ENCODE results near the gene TSPAN7.
A peak's percentile ranks its signal among the peaks of the same experiment; 100 is the strongest.

TSPAN7 gene, protein sequence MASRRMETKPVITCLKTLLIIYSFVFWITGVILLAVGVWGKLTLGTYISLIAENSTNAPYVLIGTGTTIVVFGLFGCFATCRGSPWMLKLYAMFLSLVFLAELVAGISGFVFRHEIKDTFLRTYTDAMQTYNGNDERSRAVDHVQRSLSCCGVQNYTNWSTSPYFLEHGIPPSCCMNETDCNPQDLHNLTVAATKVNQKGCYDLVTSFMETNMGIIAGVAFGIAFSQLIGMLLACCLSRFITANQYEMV

DNA sequence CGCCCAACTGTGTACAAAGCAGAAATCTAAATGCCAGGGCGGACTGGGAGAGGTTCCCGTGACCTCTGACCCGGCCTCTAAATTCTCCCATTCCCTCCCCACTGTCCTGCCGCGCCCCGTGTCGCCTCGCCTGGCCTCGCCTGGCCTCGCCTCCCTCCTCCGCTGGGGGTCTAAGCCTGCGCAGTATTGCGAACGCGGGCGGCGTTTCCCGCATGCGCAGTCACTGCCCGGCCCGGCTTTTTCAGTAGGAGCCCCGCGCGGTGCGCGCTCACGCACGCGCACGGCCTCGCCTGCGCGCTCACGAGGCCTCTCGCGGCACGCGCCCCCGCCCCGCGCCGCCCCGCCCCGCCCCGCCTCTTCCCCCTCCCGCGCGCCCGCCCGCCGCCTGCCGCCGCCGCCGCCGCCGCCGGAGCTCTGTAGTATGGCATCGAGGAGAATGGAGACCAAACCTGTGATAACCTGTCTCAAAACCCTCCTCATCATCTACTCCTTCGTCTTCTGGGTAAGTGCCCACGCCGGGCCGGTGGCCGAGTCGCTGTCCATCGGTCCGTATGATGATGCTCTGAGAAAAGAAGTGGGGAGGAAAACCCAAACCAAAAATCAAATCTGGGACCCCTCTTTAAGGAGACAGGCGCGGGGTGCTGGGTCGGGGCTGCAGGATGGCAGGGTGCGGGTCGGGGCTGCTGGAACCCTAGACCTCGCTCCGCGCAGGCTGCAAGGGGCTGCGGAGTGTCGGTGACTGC is at the start of gene TSPAN7:
Gene TSPAN7 (plus strand): TSS at position 417 of the 743 bp plus-strand sequence. CDS start 5 bp downstream, at position 422.
- DNase-seq (ENCODE audit: low read depth, low spot score), result peak; percentile 84

DNA sequence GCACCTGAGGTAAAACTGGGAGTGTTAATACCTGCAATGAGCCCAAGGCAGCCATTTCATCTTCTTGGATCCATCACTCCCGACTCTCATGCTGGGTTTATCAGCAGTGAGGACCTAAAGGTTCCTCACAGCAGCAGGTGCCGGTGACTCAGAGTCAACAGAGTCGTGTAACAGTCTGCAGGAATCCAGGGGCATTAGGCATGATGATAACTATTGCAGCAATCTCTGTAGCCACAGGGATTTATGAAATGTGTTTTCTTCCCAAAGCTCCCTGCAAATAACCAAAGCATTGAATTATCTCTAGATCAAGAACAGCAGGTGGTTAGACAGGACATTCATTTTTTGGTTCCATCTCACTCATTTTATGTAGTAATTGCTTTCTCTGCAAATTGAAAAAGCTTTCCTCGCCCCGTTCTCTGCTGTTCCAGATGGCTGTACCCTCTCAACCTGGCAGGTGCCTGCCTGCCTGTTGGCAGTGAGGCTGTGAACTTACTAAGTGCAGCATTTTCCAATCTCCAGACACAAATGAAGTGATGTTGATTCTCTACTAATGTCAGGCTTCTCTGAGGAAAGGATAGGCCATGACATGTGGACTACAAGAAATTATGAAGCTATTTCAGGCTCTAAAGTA is 48.1 kb upstream of the TSPAN7 start:
- DNase-seq (ENCODE audit: low read depth, low spot score), result no peak

DNA sequence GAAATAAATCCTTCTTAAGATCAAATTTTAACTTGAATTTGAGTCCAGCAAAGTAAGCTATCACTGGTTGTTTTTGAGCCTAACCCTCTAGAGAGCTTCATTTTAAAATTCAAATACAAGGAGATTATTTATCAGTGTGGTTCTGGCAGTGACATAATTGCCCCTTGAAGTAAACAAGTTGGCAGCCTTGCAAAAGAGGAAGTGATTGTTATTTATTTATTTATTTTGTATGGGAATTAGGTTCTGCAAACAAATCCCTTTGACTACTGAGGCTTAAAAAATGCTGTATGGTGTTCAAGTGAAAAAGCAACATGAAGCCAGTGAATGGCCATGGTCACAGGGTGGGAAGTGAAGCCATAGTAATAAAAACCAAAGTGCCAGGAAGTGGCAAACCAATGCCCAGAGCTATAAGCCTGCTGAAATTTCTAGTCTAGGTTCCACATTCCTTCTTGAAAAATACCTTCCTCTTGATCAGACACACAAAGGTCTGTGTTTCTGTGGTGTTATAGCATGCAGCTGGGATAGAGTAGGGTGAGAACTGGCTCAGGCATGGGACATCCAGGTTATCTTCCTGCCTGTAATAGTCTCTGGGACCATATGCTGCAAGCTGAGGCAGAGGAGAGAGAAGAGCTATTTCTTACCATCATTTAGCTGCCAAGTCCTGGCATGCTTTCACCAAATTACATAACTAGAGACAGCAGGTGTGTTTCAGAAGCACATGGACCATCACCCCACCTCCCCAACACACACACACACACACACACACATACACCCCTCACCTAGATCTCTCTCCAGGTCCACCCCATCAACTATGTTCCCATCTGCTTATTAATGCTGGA is 47.1 kb upstream of the TSPAN7 start:
- no peak for DNase-seq (ENCODE audit: low read depth, low spot score)

DNA sequence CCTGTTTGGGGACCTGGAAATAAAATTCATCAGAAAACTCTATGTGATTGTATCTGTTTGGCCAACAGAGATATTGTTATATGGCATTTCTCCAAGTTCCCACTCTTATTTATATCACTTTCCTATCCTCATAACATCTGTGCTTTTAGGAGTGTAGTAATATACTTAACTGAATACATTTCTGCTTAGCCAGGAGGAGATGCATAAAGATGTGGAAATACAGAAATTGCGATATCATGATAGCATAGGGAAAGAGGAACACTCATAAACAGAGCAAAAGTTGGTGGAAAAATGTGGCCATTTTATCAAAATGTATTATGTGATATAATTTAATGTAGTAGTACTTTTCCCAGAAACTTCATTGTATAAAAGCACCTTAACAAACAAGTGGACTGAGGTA is 46.1 kb upstream of the TSPAN7 start:
- DNase-seq (ENCODE audit: low read depth, low spot score), result no peak

DNA sequence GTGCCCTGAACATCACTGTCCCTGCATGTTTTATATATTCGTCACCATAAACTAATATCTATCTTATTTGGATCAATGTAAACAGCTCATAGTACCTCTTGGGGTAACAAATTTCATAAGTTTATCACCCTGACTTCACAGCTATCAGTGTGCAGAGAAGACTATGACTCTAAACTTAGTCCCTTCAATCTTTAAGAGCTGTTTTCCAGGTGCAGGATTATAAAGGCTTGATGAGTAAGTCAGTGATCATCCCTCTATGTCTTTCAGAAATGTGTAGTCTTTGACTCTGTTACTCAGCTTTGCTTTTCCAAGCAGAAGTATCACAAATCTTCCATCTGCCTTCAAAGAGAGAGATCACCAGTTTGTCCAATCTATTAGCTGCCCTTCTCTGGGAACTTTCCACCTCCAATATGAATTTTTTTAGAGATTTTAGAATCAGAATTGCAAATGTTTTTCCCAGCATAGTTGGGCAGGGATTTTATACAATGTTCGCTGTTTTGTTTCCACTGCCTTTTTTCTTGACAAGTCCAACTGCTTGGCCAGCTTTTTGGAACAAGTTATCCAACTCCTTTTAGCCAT is 45.1 kb upstream of the TSPAN7 start:
- DNase-seq (ENCODE audit: low read depth, low spot score), result no peak

DNA sequence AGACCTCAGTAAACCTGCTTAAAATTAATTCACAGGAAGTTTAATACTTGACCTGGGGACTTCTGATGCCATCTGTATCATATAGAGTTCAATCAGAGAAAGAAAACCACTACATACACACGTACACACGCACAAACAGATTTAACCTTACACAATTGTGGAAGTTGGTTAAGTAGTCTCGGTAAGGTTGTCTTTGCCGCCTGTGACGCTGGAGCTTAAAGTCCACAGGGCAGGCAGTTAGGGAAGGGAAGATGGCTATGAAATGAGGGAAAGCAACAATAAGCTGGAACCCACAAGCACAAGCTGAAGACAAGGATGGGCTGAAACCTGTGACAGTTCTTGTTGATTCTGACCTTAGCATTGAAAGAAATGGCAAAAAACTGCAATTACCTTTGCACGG is 41.7 kb upstream of the TSPAN7 start:
- peak; percentile 1 for DNase-seq (ENCODE audit: low read depth, low spot score)

DNA sequence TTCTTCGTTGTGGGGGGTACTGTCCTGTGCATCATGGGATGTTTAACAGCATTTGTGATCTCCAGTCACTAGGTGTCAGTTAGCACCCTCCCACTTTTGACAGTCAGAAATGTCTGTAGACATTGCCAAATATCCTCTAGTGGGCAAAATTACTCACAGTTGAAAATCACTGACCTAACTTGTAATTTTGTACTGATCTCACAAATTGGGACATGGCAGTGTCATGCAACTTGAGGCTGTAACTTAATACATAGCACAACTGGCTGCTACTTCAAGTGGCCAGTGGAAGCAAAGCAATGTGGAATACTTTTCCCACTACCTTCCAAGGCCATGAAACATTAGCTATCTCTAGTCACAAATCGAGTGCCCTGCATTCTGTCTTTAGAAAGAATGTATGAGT is 23.2 kb upstream of the TSPAN7 start:
- no peak for DNase-seq (ENCODE audit: low read depth, low spot score)

DNA sequence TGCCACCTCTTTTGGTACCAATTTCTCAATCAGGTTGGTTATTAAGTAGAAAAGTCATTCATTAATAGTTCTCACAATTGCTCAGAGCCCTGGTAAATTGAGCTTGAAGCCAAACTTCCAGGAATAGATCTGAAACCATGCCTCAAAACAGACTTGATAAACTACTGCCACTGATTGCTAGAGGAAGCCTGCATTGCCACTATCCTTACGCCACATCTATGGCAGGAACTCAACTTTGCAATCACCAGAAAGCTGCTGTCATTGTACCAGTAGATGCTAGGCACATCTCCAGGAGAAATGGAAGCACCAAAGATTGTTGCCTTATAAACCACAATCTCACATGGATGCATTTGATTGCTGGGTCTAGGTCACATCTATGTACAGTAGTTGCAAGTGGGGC is 21.6 kb upstream of the TSPAN7 start:
- DNase-seq (ENCODE audit: low read depth, low spot score), result no peak

DNA sequence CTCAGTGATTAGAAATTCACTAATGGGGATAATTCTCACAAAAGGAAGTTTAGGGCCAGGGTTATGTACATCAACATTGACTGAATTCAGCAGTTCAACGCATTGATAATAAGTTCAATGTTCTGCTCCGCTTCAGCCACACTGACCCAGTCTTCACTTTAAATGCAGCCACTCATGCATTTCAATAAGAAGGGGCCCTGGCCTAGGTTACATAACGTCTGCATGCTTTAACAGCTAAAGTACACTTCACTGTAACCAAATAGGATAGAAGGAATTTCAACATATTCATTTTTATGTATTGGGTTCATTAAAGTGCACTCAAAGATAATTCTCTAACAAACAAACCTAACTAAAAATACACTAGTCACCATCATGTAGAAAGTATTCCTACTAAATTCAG is 12.8 kb upstream of the TSPAN7 start:
- DNase-seq (ENCODE audit: low read depth, low spot score), result no peak

DNA sequence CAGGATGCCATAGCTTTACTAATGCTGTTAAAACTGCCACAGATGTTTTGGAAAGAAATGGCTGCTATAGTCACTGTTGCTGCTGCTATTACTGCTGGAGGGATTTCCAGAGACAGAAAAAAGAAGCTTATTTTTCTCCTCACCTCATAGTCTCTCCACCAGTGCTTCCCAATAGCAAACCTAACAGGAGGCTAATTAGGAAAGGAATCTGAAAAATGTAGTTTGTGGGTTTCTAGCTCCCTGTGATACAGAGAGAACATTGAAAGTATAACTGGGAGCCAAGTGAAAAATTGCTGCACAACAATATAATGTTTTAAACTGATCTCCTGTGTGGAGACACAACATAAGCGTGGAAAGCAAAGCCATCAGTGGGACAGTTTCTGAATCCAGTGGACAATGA is 8.6 kb upstream of the TSPAN7 start:
- DNase-seq (ENCODE audit: low read depth, low spot score), result no peak

DNA sequence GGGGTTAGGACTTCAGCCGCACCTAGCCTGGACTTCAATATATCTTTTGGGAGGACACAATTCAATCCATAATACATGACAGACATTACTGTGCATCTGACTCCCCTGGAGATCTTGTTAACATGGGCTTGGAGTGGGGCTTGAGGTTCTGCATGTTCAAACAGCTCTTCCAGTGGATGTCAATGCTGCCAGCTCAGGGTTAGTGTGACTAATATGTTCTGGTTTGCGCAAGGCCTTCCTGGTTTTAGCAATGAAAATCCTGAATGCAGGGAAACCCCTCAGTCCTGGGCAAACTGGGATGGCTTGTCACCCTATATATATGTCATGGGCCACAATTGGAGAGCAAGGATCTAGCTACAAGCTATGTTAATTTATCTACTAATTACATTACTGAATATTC is 2.7 kb upstream of the TSPAN7 start:
- no peak for DNase-seq (ENCODE audit: low read depth, low spot score)

DNA sequence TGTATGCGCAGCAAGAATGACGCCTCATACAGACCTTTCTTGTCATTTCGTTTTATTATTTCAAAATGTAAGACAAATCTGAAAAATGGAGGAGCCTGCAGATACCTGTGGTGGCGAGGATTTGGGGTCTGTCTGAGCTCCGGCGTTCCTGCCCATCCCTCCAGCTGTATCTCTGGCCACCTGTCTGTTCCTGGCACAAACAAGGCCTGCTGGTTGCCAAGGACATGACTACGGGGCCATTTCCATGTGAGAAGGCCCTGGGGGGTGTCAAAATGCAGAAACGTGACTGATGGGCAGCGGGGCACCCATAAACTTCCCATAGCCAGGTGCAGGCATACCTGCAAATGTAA is 591 bp upstream of the TSPAN7 start:
- no peak for DNase-seq (ENCODE audit: low read depth, low spot score)

DNA sequence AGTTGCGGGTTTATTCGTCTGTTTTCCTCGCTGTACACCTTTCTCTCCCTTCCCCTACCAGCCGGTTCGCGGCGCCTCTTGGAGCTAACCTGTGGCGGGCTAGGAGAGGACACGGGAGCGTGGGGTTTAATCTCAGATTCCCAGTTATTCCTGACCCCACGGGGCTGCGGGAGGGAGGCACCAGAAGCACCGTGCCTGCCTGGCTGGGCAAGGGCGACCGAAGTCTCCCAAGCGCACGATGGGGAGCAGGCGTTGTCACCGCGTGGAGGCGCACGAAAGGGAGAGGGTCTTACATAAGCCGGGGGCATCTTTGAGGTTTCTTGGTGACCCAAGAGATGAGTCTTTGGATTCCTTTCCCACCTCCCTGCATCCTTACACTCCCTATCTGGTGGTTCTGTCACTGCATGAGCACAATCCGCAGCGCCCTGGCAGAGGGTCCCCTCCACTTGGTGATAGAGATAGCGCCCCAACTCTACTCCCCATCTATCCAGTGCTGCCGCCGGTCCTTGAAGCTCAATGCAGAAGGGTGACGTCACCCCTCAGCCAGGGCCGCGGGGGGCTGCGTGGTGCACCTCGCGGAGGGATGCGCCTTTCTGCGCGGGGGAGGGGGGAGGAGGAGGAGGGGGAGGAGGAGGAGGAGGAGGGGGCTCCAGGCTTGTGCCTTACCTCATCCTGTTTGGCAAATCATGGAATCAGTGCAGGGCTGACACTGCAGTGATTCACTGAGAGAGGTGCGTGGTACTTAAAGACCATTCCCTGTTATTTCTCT is 793 bp downstream of the TSPAN7 start:
- DNase-seq (ENCODE audit: low read depth, low spot score), result peak; percentile 39

DNA sequence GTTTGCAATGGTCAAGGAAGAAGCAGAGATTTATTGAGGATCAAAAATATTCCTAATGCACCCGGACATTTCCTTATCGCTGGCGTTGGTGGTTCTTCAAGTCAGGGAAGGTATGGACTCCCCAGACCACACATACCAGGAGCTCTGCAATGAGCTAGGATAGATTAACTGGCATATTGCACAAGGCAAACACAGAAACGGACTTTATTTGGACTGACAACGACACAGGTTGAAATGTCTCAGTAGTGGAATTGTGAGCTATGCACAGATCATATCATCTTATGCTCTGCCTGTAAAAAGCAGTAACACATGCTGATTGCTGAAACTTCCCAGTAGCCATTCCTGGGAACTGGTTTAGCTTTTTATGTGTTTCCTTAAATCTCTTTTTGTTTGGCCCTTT is 1.7 kb downstream of the TSPAN7 start:
- DNase-seq (ENCODE audit: low read depth, low spot score), result no peak

DNA sequence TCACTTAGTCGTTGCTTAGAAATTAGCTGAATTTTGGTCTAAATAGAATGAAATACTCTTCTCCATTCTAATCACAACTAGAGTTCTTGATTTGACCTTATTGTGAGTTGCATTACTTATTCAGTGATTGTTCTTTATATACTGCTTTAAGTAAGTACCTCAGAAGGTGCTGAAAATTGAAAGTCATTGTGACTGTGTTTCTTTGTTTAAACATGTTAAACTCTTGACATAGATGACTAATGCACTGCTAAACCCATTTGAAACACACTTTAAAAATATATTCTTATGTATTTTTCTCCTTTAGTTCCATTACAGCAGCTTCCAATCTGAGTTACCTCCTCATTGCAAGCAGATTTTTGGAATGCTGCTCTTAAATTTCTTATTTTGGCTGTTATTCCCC is 9.1 kb downstream of the TSPAN7 start:
- DNase-seq (ENCODE audit: low read depth, low spot score), result no peak

DNA sequence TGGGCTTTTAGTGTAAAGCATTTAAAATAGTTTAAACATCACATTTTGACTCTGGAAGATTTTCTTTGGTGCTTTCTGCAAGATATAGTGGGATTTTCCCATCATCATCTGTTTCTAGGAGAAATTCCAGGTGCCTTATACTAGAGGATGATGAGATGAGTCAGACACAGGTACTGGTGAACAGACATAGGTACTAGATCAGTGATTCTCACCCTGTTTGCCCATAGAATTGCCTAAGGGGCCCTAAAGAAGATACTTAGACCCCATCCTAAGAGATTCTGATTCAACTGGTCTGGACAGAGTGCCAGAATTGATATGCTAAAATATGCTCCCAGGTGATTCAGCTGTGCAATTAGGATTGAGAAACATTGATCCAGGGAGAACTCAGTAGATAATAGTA is 9.7 kb downstream of the TSPAN7 start:
- no peak for DNase-seq (ENCODE audit: low read depth, low spot score)

DNA sequence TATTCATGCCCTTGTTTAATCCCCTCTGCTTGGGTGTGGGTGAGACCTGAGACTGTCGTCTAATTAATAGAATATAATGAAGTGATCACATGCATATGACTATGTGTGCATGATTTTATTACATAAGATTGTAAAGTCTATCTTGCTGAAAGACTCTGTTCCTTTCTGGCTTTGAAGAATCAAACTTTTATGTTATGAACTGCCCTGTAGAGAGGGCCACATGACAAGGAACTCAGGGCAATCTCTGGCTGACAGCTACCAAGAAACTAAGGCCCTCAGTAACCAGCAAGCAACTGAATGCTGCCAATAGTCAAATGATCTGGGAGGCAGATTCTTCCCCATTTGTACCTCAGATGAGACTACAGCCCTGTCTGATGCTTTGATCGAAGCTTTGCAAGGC is 13.5 kb downstream of the TSPAN7 start:
- no peak for DNase-seq (ENCODE audit: low read depth, low spot score)

DNA sequence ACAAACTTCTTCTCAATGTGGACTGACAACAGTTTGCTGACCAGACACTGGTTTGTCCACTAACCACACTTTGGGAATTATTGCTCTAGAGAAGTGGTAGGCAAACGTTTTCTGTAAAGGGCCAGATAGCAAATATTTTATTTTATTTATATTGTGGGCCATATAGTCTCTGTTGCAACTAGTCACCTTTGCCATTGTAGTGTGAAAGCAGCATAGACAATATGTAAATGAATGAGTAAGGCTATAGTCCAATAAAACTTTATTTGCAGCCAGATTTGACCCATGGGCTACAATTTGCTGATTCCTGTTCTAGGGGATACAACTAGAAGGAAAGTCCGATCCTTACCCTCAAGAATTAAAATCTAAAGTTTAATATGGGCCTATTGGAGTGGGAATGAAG is 14.5 kb downstream of the TSPAN7 start:
- no peak for DNase-seq (ENCODE audit: low read depth, low spot score)

DNA sequence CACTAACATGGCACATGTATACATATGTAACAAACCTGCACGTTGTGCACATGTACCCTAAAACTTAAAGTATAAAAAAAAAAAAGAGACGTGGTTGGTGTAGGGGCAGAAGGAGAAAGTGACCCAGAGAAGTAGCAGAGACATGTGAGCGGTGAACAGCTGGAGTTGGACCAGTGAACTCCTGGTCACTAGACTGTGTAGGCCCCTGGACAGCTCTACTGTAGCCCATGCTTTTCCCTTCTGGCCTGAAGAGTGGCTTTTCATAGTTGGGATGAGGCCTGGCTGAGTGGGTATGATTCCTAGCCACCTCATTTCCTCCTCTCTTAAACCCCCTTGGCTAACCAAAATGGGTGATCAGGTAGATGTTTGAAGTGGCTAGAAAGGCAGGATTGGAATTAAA is 16.4 kb downstream of the TSPAN7 start:
- no peak for DNase-seq (ENCODE audit: low read depth, low spot score)

DNA sequence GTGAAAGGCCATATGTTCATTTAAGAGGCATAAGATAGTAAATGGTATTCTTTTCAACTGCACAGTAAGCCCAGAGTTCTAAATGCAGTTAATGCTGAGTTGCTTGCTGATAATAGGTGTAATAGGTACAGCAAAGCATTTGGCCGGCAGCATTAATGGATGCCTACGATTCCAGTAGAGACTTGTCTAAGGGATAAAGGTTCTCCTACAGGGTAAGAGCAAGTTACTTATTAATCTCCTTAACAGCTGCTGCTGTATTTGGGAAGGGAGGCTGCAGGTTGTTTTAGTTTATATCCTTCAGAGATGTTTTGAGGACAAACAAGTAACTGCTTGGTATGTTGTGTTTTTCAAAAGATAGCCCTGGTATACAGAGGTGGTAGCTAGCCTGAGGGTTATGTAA is 16.8 kb downstream of the TSPAN7 start:
- DNase-seq (ENCODE audit: low read depth, low spot score), result peak; percentile 6

DNA sequence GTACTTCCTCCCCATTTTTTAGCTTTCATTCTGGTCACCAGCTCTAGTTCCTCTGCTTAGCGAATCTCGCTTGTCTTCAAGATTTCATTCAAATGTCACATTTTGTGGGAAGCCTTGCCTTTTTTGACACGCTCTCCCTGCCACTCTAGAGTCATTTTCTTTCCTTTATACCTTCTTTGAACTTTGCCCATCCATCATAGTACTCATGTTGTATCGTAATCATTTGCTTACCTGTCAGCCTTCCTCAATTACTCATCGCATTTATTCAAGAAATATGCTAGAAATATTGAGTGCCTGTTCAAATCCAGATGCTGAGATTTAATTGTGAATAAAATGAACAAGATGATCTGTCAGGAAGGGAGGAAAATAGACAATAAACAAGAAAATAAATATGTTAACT is 21.8 kb downstream of the TSPAN7 start:
- no peak for DNase-seq (ENCODE audit: low read depth, low spot score)
